Measurements from ENCODE around the gene DARS1.

The DARS1 gene

GRCh38 chr2:135870571-135870970, 114.9 kb downstream of the DARS1 start:
- no peak for ATAC-seq
- TF ChIP-seq BACH2 (CRISPR knock-in tag; IDR thresholded peaks at IDR 0.05; ENCODE audit: borderline replicate concordance) = no peak

GRCh38 chr2:135863233-135863632, 122.2 kb downstream of the DARS1 start:
- ATAC-seq = no peak
- TF ChIP-seq ZNF8 (CRISPR knock-in tag; IDR thresholded peaks at IDR 0.05) (no peak), ZNF565 (CRISPR knock-in tag; conservative IDR thresholded peaks at IDR 0.05; ENCODE audit: low read depth) (no peak), ESRRG (CRISPR knock-in tag; IDR thresholded peaks at IDR 0.05) (no peak), ISL1 (CRISPR knock-in tag; IDR thresholded peaks at IDR 0.05) (no peak), SNAI2 (CRISPR knock-in tag; IDR thresholded peaks at IDR 0.05) (no peak), PPARA (CRISPR knock-in tag; IDR thresholded peaks at IDR 0.05; ENCODE audit: borderline replicate concordance) (no peak), ZNF70 (CRISPR knock-in tag; IDR thresholded peaks at IDR 0.05) (no peak), ZFP3 (CRISPR knock-in tag; IDR thresholded peaks at IDR 0.05) (no peak), GLIS3 (CRISPR knock-in tag; IDR thresholded peaks at IDR 0.05) (no peak), TCF4 (CRISPR knock-in tag; IDR thresholded peaks at IDR 0.05; ENCODE audit: borderline replicate concordance) (no peak), RARB (CRISPR knock-in tag; IDR thresholded peaks at IDR 0.05) (no peak), TOX (CRISPR knock-in tag; IDR thresholded peaks at IDR 0.05; ENCODE audit: borderline replicate concordance) (no peak), OSR1 (CRISPR knock-in tag; IDR thresholded peaks at IDR 0.05) (no peak)
- TF ChIP-seq, protein P1, sequence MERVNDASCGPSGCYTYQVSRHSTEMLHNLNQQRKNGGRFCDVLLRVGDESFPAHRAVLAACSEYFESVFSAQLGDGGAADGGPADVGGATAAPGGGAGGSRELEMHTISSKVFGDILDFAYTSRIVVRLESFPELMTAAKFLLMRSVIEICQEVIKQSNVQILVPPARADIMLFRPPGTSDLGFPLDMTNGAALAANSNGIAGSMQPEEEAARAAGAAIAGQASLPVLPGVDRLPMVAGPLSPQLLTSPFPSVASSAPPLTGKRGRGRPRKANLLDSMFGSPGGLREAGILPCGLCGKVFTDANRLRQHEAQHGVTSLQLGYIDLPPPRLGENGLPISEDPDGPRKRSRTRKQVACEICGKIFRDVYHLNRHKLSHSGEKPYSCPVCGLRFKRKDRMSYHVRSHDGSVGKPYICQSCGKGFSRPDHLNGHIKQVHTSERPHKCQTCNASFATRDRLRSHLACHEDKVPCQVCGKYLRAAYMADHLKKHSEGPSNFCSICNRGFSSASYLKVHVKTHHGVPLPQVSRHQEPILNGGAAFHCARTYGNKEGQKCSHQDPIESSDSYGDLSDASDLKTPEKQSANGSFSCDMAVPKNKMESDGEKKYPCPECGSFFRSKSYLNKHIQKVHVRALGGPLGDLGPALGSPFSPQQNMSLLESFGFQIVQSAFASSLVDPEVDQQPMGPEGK (CRISPR knock-in tag; IDR thresholded peaks at IDR 0.05; ENCODE audit: borderline replicate concordance) = no peak
- TF ChIP-seq, protein P2, sequence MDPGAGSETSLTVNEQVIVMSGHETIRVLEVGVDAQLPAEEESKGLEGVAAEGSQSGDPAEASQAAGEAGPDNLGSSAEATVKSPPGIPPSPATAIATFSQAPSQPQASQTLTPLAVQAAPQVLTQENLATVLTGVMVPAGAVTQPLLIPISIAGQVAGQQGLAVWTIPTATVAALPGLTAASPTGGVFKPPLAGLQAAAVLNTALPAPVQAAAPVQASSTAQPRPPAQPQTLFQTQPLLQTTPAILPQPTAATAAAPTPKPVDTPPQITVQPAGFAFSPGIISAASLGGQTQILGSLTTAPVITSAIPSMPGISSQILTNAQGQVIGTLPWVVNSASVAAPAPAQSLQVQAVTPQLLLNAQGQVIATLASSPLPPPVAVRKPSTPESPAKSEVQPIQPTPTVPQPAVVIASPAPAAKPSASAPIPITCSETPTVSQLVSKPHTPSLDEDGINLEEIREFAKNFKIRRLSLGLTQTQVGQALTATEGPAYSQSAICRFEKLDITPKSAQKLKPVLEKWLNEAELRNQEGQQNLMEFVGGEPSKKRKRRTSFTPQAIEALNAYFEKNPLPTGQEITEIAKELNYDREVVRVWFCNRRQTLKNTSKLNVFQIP (CRISPR knock-in tag; IDR thresholded peaks at IDR 0.05; ENCODE audit: borderline replicate concordance, low read depth) = no peak

DNA sequence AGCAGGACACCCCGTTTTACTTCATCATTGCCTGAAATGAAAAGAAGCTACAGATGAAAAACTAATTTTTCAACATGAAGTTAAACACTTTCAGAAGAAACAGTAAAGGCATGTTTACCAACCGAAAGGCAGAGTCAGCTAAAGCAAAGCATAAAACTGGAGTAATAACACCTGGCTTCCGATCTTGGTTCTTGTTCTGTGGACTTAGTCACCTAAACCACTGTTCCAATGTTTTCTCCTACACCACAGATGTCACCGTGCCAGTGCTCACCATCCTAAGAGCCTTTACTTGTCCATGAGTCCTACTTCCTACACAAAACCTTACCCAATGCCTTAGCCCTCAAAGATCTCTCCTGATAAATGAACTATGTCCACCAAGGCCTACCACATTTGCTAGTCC, 122.7 kb downstream of the DARS1 start:
- TF ChIP-seq ZNF8 (CRISPR knock-in tag; IDR thresholded peaks at IDR 0.05) = no peak
- no peak for TF ChIP-seq TSHZ2 (CRISPR knock-in tag; IDR thresholded peaks at IDR 0.05)
- no peak for TF ChIP-seq ARNTL (CRISPR knock-in tag; IDR thresholded peaks at IDR 0.05; ENCODE audit: borderline replicate concordance, low read depth)
- TF ChIP-seq TCF4 (CRISPR knock-in tag; IDR thresholded peaks at IDR 0.05; ENCODE audit: borderline replicate concordance) = no peak
- TF ChIP-seq, protein P3, sequence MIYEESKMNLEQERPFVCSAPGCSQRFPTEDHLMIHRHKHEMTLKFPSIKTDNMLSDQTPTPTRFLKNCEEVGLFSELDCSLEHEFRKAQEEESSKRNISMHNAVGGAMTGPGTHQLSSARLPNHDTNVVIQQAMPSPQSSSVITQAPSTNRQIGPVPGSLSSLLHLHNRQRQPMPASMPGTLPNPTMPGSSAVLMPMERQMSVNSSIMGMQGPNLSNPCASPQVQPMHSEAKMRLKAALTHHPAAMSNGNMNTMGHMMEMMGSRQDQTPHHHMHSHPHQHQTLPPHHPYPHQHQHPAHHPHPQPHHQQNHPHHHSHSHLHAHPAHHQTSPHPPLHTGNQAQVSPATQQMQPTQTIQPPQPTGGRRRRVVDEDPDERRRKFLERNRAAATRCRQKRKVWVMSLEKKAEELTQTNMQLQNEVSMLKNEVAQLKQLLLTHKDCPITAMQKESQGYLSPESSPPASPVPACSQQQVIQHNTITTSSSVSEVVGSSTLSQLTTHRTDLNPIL (CRISPR knock-in tag; IDR thresholded peaks at IDR 0.05; ENCODE audit: low read depth) = no peak
- TF ChIP-seq SNAI2 (CRISPR knock-in tag; IDR thresholded peaks at IDR 0.05) = no peak
- TF ChIP-seq ZC3H10 (CRISPR knock-in tag; IDR thresholded peaks at IDR 0.05) = no peak
- no peak for TF ChIP-seq ESRRG (CRISPR knock-in tag; IDR thresholded peaks at IDR 0.05)
- no peak for TF ChIP-seq ZFP3 (CRISPR knock-in tag; IDR thresholded peaks at IDR 0.05)
- no peak for TF ChIP-seq ZNF70 (CRISPR knock-in tag; IDR thresholded peaks at IDR 0.05)
- TF ChIP-seq ZFP30 (CRISPR knock-in tag; IDR thresholded peaks at IDR 0.05) = no peak
- TF ChIP-seq OSR1 (CRISPR knock-in tag; IDR thresholded peaks at IDR 0.05) = no peak
- no peak for TF ChIP-seq CSRNP3 (CRISPR knock-in tag; IDR thresholded peaks at IDR 0.05)
- TF ChIP-seq PPARA (CRISPR knock-in tag; IDR thresholded peaks at IDR 0.05; ENCODE audit: borderline replicate concordance) = no peak
- TF ChIP-seq TOX (CRISPR knock-in tag; IDR thresholded peaks at IDR 0.05; ENCODE audit: borderline replicate concordance) = no peak
- TF ChIP-seq ZNF565 (CRISPR knock-in tag; conservative IDR thresholded peaks at IDR 0.05; ENCODE audit: low read depth) = no peak
- ATAC-seq = no peak
